NCI-H345 treated with DMSO at 0.1 percent for 48 hours (cell line): ENCODE measurements around the gene B4GALT7.

ENCODE experiments used
- DNase-seq: peaks from one replicate; lab custom pipeline; 2025; ENCODE audit not compliant: unreplicated experiment; lab: John Stamatoyannopoulos, UW

The B4GALT7 gene

GRCh38 chr5:177593511-177593910, 6.4 kb upstream of the B4GALT7 start:
- DNase-seq: no peak

- DNase-seq: no peak
Measured at GRCh38 chr5:177594071-177594470, 5.9 kb upstream of the B4GALT7 start.

DNA sequence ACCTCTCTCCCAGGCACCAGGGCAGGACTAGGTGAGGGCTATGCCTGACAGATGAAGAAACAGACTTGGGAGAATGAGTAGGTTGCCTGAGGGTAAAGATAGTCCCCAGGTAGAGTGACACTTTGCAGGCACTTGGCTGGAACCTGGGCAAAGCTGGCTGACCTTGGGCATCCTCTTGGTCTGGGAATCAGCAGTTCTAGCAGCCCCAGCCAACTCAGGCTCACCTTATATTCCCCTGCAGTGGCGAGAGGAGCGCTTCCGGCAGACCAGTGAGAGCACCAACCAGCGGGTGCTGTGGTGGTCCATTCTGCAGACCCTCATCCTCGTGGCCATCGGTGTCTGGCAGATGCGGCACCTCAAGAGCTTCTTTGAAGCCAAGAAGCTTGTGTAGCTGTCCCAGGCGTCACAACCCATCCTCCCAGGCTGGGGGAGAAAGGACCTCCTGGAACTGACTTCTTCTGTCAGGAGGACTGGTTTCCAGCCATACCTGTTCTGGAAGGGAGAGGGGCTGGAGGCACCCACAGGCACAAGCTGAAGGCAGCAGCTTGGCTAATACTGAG, 4.8 kb upstream of the B4GALT7 start:
- DNase-seq: no peak

- DNase-seq: no peak
Measured at GRCh38 chr5:177595991-177596774, 3.7 kb upstream of the B4GALT7 start.

DNA sequence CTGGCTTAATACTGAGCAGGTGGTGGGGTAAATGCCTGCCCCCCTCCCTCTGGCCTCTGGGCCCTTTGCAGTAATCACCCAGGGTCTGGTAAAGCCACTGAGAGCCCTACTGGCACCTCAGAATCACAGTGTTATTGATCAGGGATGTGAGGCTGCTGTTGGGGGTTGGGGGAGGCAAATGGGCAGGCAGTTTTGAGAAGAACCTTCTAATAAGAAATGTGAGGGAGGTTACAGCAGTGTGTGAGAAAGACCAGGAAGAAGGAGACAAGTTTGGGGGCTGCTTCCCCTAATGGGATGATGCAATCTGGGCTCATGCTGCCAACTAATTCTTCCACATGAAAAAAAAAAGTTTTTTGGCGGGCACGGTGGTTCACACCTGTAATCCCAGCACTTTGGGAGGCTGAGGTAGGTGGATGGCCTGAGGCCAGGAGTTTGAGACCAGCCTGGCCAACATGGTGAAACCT, 3.1 kb upstream of the B4GALT7 start:
- no peak for DNase-seq

- no peak for DNase-seq
Measured at GRCh38 chr5:177598477-177598876, 1.5 kb upstream of the B4GALT7 start.

DNA sequence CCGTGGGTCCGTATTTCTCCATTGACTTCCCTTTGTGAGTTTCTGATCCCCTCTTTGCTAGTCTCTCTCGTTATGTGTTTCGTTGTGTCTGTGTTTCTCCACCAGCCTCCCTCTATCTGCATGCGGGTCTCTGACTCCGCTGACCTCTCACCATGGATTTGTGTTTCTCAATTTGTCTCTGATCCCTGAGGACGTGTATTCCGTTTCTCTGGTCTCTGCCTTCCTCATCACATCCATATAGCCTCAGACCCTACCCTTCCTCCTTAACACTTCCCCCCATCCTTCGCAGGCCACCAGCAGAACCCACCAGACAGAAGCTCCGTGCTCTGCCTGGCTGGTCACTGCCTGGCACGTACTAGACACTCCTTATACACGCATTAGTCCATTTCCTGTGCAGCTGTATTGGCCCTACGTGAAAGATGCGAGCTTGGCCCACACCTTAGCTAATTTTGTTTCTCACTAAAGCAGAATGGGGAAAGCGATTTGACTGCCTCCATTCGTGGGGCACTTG, 631 bp downstream of the B4GALT7 start:
- DNase-seq: no peak

- no peak for DNase-seq
Measured at GRCh38 chr5:177601126-177601525, 1.2 kb downstream of the B4GALT7 start.

- DNase-seq: no peak
Measured at GRCh38 chr5:177601577-177602457, 1.9 kb downstream of the B4GALT7 start.

DNA sequence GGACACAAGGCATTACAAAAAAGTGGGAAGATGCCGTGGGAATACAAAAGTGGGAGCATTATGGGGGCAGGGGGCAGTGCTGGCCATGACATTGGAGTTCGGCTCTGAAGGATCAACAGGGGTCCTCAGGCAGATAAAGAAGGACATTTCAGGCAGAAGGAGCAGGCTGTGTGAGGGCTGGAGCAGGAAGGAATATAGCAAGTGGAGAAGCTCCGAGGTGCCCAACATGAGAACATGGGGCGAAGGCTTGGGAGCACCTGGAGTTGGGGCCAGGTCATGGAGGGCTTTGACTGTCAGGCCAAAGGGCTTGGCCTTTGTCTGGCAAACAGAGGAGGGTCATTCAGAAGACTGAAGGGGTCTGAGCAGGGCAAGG, 2.5 kb downstream of the B4GALT7 start:
- DNase-seq: no peak

- no peak for DNase-seq
Measured at GRCh38 chr5:177603631-177604030, 3.7 kb downstream of the B4GALT7 start.

DNA sequence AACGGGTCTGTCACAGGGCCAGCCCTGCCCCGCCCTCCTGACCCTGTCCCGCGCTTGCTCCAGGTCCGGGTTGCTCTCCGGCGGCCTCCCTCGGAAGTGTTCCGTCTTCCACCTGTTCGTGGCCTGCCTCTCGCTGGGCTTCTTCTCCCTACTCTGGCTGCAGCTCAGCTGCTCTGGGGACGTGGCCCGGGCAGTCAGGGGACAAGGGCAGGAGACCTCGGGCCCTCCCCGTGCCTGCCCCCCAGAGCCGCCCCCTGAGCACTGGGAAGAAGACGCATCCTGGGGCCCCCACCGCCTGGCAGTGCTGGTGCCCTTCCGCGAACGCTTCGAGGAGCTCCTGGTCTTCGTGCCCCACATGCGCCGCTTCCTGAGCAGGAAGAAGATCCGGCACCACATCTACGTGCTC, 4.2 kb downstream of the B4GALT7 start:
- DNase-seq: no peak

- no peak for DNase-seq
Measured at GRCh38 chr5:177604656-177605055, 4.7 kb downstream of the B4GALT7 start.

DNA sequence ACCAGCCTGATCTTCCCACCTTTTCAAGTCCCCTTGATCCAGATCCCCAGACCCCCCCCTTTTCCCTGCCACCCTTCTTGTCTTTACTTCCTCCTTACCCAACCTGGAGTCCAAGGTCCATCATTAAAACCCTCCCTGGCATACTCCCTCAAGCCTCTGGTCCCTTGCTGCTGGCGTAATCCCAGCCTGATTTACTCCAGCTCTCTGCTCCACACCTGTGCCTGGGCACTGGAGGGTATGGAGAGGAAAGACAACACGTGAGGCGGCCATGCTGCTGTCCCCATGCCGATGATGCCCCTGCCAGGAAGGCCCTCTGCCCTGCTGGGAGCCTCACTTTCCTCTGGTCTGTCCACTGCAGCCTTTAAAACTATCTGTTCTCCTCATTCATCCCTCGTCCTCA, 5.1 kb downstream of the B4GALT7 start:
- DNase-seq: no peak

- no peak for DNase-seq
Measured at GRCh38 chr5:177605667-177606066, 5.7 kb downstream of the B4GALT7 start.

GRCh38 chr5:177606071-177607051, 6.4 kb downstream of the B4GALT7 start:
- no peak for DNase-seq

GRCh38 chr5:177607115-177607451, 7.2 kb downstream of the B4GALT7 start:
- DNase-seq: no peak

- DNase-seq: peak; percentile 64
Measured at GRCh38 chr5:177607452-177608192, 7.7 kb downstream of the B4GALT7 start.

DNA sequence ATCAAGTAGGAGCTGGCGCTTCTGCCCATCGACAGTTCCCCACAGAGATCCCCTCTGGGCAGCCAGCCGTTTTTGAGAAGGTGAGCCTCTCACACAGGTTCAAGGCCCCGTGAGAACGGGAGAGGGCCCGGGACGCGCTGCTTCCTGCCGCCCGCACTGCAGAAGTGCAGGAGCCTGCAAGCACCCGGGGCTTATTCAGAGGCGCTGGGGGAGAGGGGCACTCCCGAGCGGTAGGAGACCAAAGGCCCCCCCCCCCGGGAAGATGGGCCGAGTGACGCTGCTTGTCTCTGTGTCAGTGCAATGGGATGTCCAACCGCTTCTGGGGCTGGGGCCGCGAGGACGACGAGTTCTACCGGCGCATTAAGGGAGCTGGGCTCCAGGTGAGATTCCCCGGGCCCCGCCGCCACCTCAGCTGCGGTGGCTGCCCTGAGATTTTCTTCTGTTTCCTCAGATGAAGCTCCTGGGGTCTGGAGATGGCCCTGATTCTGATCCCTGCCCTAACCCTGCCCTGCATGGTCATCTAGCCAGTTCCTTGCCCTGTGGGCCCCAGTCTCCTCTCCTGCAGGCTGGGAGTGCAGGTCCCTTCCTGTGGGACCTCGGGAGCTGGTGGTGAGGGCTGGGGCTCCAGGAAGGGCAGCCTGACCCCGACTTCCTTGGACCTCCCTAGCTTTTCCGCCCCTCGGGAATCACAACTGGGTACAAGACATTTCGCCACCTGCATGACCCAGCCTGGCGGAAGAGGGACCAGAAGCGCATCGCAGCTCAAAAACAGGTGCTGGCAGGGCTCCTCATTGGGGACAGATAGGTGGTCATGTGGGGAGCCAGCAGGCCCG, 8.5 kb downstream of the B4GALT7 start:
- DNase-seq: no peak
